Endothelial cell (in vitro differentiated cells): ENCODE data around the gene VPS50. TPM values are rescaled to one million over a fixed set of nuclear protein-coding genes. Genes with fewer than 3 reads are reported as not detected.

Experiments
- DNase-seq: peaks from one replicate; pipeline ENCODE4 v3.0.0; 2021; ENCODE audit warnings: low spot score
- H3K27ac Mint-ChIP-seq: one replicate; pipeline ENCODE4 v1.8.0; 2021; ENCODE audit warnings: mixed read lengths, inconsistent platforms; ENCODE audit not compliant: unreplicated experiment
- H3K27me3 Mint-ChIP-seq: one replicate; pipeline ENCODE4 v1.8.0; 2021; ENCODE audit warnings: mild to moderate bottlenecking, moderate library complexity, mixed read lengths, inconsistent platforms; ENCODE audit not compliant: unreplicated experiment
- H3K36me3 Mint-ChIP-seq: one replicate; pipeline ENCODE4 v1.8.0; 2021; ENCODE audit warnings: mild to moderate bottlenecking, low read depth, mixed read lengths, inconsistent platforms; ENCODE audit not compliant: unreplicated experiment
- H3K4me1 Mint-ChIP-seq: one replicate; pipeline ENCODE4 v1.8.0; 2021; ENCODE audit warnings: mild to moderate bottlenecking, mixed read lengths, inconsistent platforms; ENCODE audit not compliant: unreplicated experiment
- H3K4me3 Mint-ChIP-seq: one replicate; pipeline ENCODE4 v1.8.0; 2021; ENCODE audit warnings: mild to moderate bottlenecking, mixed read lengths, inconsistent platforms; ENCODE audit not compliant: unreplicated experiment
- H3K9me3 Mint-ChIP-seq: one replicate; pipeline ENCODE4 v1.8.0; 2021; ENCODE audit warnings: mixed read lengths, inconsistent platforms; ENCODE audit not compliant: unreplicated experiment
- CTCF ChIP-seq: fragments of 200-600 bp; sonication (generic); IDR thresholded peaks from one replicate; pipeline ENCODE4 v1.5.0; 2021; ENCODE audit warnings: antibody characterized with exemption; ENCODE audit not compliant: unreplicated experiment
- total RNA-seq: library from RNA; stranded (reverse); fragmentation: NEBNext Ultra II Directional; extraction: Animal tissue kit (Norgen Biotek cat#: 25700); gene quantifications from one replicate; pipeline ENCODE4 v1.2.1, GENCODE V29; 2021; ENCODE audit not compliant: unreplicated experiment

Gene VPS50
- total RNA-seq, 1 donor from 2014 or later = 20.6 TPM

GRCh38 chr7:93196336-93196735, 35.8 kb upstream of the VPS50 start:
- Mint-ChIP-seq H3K27me3 (peaks cover 3% of the 10 kb centered on the region), H3K36me3 (no peaks in the 10 kb centered on the region), H3K4me1 (no peaks in the 10 kb centered on the region), H3K27ac (no peak overlapping the region), H3K4me3 (no peak overlapping the region), H3K9me3 (no peaks in the 10 kb centered on the region)
- TF ChIP-seq CTCF = no peak
- no peak for DNase-seq

GRCh38 chr7:93198472-93198871, 33.7 kb upstream of the VPS50 start:
- H3K36me3 Mint-ChIP-seq = no peaks in the 10 kb centered on the region
- no peak overlapping the region for H3K27ac Mint-ChIP-seq
- TF ChIP-seq CTCF = no peak
- peaks cover 7% of the 10 kb centered on the region for H3K4me1 Mint-ChIP-seq
- no peaks in the 10 kb centered on the region for H3K27me3 Mint-ChIP-seq
- no peak for DNase-seq
- H3K4me3 Mint-ChIP-seq = no peak overlapping the region
- H3K9me3 Mint-ChIP-seq = no peaks in the 10 kb centered on the region

- Mint-ChIP-seq H3K4me1 (peaks cover 7% of the 10 kb centered on the region), H3K27me3 (peaks cover 2% of the 10 kb centered on the region), H3K4me3 (peak overlapping the region; percentile 9), H3K27ac (no peak overlapping the region), H3K9me3 (no peaks in the 10 kb centered on the region), H3K36me3 (no peaks in the 10 kb centered on the region)
- DNase-seq = no peak
- TF ChIP-seq CTCF = no peak
These were observed 29.4 kb upstream of the VPS50 start for GRCh38 chr7:93202594-93203250.

- no peak overlapping the region for H3K4me3 Mint-ChIP-seq
- H3K27ac Mint-ChIP-seq = no peak overlapping the region
- TF ChIP-seq CTCF = no peak
- DNase-seq = no peak
- H3K27me3 Mint-ChIP-seq = peaks cover 2% of the 10 kb centered on the region
- peaks cover 7% of the 10 kb centered on the region for H3K4me1 Mint-ChIP-seq
- no peaks in the 10 kb centered on the region for H3K36me3 Mint-ChIP-seq
- no peaks in the 10 kb centered on the region for H3K9me3 Mint-ChIP-seq
These were observed 28.7 kb upstream of the VPS50 start for GRCh38 chr7:93203496-93203895.

GRCh38 chr7:93205046-93205445, 27.1 kb upstream of the VPS50 start:
- Mint-ChIP-seq H3K4me3 (no peak overlapping the region), H3K27ac (no peak overlapping the region), H3K27me3 (peaks cover 2% of the 10 kb centered on the region), H3K9me3 (no peaks in the 10 kb centered on the region), H3K4me1 (peaks cover 7% of the 10 kb centered on the region), H3K36me3 (no peaks in the 10 kb centered on the region)
- no peak for DNase-seq
- TF ChIP-seq CTCF = no peak
